ENCODE data around the gene DIAPH3. TPM values are rescaled to one million over a fixed set of nuclear protein-coding genes. Genes with fewer than 3 reads are reported as not detected.

Gene DIAPH3
- polyA plus RNA-seq, 2 donors, result 1.3 to 2.2 TPM

DNA sequence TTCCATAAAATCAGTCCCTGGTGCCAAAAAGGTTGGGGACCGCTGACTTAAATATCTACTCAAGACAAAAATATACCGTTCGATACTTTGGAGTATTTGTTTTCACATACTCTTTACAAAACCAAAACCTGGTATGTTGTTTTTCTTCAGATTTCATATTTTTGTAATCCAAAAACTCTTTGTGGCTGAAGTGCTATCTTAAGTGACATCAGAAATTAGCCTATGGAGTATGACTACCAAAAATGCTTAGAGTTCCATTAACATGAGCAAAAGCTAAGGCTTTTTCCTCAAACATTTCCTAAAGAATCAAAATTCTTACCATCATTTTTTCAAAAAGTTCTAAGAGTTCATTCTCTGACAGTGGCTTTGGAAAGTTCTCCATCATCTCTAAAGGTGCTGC lies 52.0 kb downstream of the DIAPH3 start:
- Histone ChIP-seq H3K36me3 (ENCODE audit: control insufficient read depth in 2 of 2, insufficient read depth in 2 of 2, low read length in 1 of 2) (no peaks in the 10 kb centered on the region), H3K27ac (ENCODE audit: low read depth in 2 of 2, low read length in 1 of 2) (no peak overlapping the region), H3K9me3 (ENCODE audit: control insufficient read depth in 2 of 2, insufficient read depth in 1 of 2, low read depth in 1 of 2, low read length in 1 of 2) (no peaks in the 10 kb centered on the region), H3K4me3 (ENCODE audit: low read depth in 1 of 2, low read length in 2 of 2) (no peak overlapping the region), H3K4me1 (ENCODE audit: control insufficient read depth in 2 of 2, insufficient read depth in 2 of 2, low read length in 1 of 2) (no peaks in the 10 kb centered on the region), H3K27me3 (ENCODE audit: control insufficient read depth in 1 of 2, insufficient read depth in 2 of 2, low read length in 2 of 2) (no peaks in the 10 kb centered on the region)
- 98% methylated on average over 3 of the region's 3 CpGs for WGBS, 2 donors

- H3K4me1 ChIP-seq (ENCODE audit: control insufficient read depth in 2 of 2, insufficient read depth in 2 of 2, low read length in 1 of 2), result no peaks in the 10 kb centered on the region
- no peak overlapping the region for H3K4me3 ChIP-seq (ENCODE audit: low read depth in 1 of 2, low read length in 2 of 2)
- H3K9me3 ChIP-seq (ENCODE audit: control insufficient read depth in 2 of 2, insufficient read depth in 1 of 2, low read depth in 1 of 2, low read length in 1 of 2), result no peaks in the 10 kb centered on the region
- no peak overlapping the region for H3K27ac ChIP-seq (ENCODE audit: low read depth in 2 of 2, low read length in 1 of 2)
- no peaks in the 10 kb centered on the region for H3K36me3 ChIP-seq (ENCODE audit: control insufficient read depth in 2 of 2, insufficient read depth in 2 of 2, low read length in 1 of 2)
- H3K27me3 ChIP-seq (ENCODE audit: control insufficient read depth in 1 of 2, insufficient read depth in 2 of 2, low read length in 2 of 2), result no peaks in the 10 kb centered on the region
- 95 to 96% methylated on average over 3 of the region's 3 CpGs for WGBS, 2 donors
Observed at GRCh38 chr13:60109285-60109684, 54.4 kb downstream of the DIAPH3 start.

DNA sequence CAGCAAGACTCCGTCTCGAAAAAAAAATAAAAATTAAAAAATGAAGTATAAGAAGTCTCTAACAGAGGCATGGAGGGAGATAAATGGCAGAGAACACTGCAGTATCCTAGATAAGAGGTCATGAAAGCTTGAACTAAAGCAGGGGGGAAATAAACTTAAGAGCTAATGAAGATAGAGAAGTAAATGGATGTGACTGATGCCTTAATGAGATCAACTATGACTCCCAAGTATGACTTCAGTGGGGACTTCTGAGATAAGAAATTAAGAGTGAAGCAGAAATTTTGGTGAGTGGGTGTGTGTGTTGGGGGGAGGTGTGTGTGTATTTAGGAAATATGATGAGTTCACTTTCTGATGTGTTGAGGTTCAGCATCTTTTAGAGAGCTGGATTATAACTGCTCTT lies 55.1 kb downstream of the DIAPH3 start:
- H3K27ac ChIP-seq (ENCODE audit: low read depth in 2 of 2, low read length in 1 of 2), result no peak overlapping the region
- H3K4me1 ChIP-seq (ENCODE audit: control insufficient read depth in 2 of 2, insufficient read depth in 2 of 2, low read length in 1 of 2), result no peaks in the 10 kb centered on the region
- H3K36me3 ChIP-seq (ENCODE audit: control insufficient read depth in 2 of 2, insufficient read depth in 2 of 2, low read length in 1 of 2), result no peaks in the 10 kb centered on the region
- H3K9me3 ChIP-seq (ENCODE audit: control insufficient read depth in 2 of 2, insufficient read depth in 1 of 2, low read depth in 1 of 2, low read length in 1 of 2), result no peaks in the 10 kb centered on the region
- 97 to 98% methylated on average over 2 of the region's 2 CpGs for WGBS, 2 donors
- H3K27me3 ChIP-seq (ENCODE audit: control insufficient read depth in 1 of 2, insufficient read depth in 2 of 2, low read length in 2 of 2), result no peaks in the 10 kb centered on the region
- no peak overlapping the region for H3K4me3 ChIP-seq (ENCODE audit: low read depth in 1 of 2, low read length in 2 of 2)

- Histone ChIP-seq H3K9me3 (ENCODE audit: control insufficient read depth in 2 of 2, insufficient read depth in 1 of 2, low read depth in 1 of 2, low read length in 1 of 2) (no peaks in the 10 kb centered on the region), H3K36me3 (ENCODE audit: control insufficient read depth in 2 of 2, insufficient read depth in 2 of 2, low read length in 1 of 2) (no peaks in the 10 kb centered on the region), H3K4me3 (ENCODE audit: low read depth in 1 of 2, low read length in 2 of 2) (no peak overlapping the region), H3K4me1 (ENCODE audit: control insufficient read depth in 2 of 2, insufficient read depth in 2 of 2, low read length in 1 of 2) (no peaks in the 10 kb centered on the region), H3K27ac (ENCODE audit: low read depth in 2 of 2, low read length in 1 of 2) (no peak overlapping the region), H3K27me3 (ENCODE audit: control insufficient read depth in 1 of 2, insufficient read depth in 2 of 2, low read length in 2 of 2) (no peaks in the 10 kb centered on the region)
- 90 to 91% methylated on average over 4 of the region's 4 CpGs for WGBS, 2 donors
Observed at GRCh38 chr13:60099631-60100420, 63.9 kb downstream of the DIAPH3 start.

DNA sequence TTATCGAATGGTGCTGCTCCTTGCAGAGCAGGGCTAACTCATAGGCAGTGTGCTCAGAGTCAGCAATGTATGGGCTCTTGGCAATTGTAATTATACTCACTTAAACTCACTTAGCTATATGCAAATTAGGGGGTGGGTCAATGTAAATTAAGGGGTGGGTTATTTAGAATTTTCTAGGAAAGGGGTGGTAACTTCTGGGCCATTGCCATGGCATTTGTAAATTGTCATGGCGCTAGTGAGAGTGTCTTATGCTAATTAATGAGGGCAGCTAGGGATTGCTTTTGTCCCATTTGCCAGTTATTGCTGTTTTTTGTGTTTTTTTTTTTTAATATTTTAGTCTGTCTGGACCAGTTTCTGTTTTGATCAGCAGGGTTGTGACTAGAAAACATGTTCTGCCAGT lies 68.4 kb downstream of the DIAPH3 start:
- H3K36me3 ChIP-seq (ENCODE audit: control insufficient read depth in 2 of 2, insufficient read depth in 2 of 2, low read length in 1 of 2), result no peaks in the 10 kb centered on the region
- H3K4me1 ChIP-seq (ENCODE audit: control insufficient read depth in 2 of 2, insufficient read depth in 2 of 2, low read length in 1 of 2), result no peaks in the 10 kb centered on the region
- no peak overlapping the region for H3K4me3 ChIP-seq (ENCODE audit: low read depth in 1 of 2, low read length in 2 of 2)
- H3K9me3 ChIP-seq (ENCODE audit: control insufficient read depth in 2 of 2, insufficient read depth in 1 of 2, low read depth in 1 of 2, low read length in 1 of 2), result no peaks in the 10 kb centered on the region
- 96 to 97% methylated on average over 2 of the region's 2 CpGs for WGBS, 2 donors
- no peaks in the 10 kb centered on the region for H3K27me3 ChIP-seq (ENCODE audit: control insufficient read depth in 1 of 2, insufficient read depth in 2 of 2, low read length in 2 of 2)
- H3K27ac ChIP-seq (ENCODE audit: low read depth in 2 of 2, low read length in 1 of 2), result no peak overlapping the region

- 72 to 92% methylated on average over 8 of the region's 8 CpGs for WGBS, 2 donors
- Histone ChIP-seq H3K27ac (ENCODE audit: low read depth in 2 of 2, low read length in 1 of 2) (no peak overlapping the region), H3K9me3 (ENCODE audit: control insufficient read depth in 2 of 2, insufficient read depth in 1 of 2, low read depth in 1 of 2, low read length in 1 of 2) (no peaks in the 10 kb centered on the region), H3K27me3 (ENCODE audit: control insufficient read depth in 1 of 2, insufficient read depth in 2 of 2, low read length in 2 of 2) (no peaks in the 10 kb centered on the region), H3K4me3 (ENCODE audit: low read depth in 1 of 2, low read length in 2 of 2) (no peak overlapping the region), H3K36me3 (ENCODE audit: control insufficient read depth in 2 of 2, insufficient read depth in 2 of 2, low read length in 1 of 2) (no peaks in the 10 kb centered on the region), H3K4me1 (ENCODE audit: control insufficient read depth in 2 of 2, insufficient read depth in 2 of 2, low read length in 1 of 2) (no peaks in the 10 kb centered on the region)
Observed at GRCh38 chr13:60094385-60095088, 69.2 kb downstream of the DIAPH3 start.

GRCh38 chr13:60093425-60094019 lies 70.2 kb downstream of the DIAPH3 start:
- H3K4me3 ChIP-seq (ENCODE audit: low read depth in 1 of 2, low read length in 2 of 2), result no peak overlapping the region
- H3K27me3 ChIP-seq (ENCODE audit: control insufficient read depth in 1 of 2, insufficient read depth in 2 of 2, low read length in 2 of 2), result no peaks in the 10 kb centered on the region
- 64% methylated on average over 3 of the region's 3 CpGs for whole genome bisulfite sequencing, 2 donors
- H3K36me3 ChIP-seq (ENCODE audit: control insufficient read depth in 2 of 2, insufficient read depth in 2 of 2, low read length in 1 of 2), result no peaks in the 10 kb centered on the region
- H3K27ac ChIP-seq (ENCODE audit: low read depth in 2 of 2, low read length in 1 of 2), result no peak overlapping the region
- H3K9me3 ChIP-seq (ENCODE audit: control insufficient read depth in 2 of 2, insufficient read depth in 1 of 2, low read depth in 1 of 2, low read length in 1 of 2), result no peaks in the 10 kb centered on the region
- no peaks in the 10 kb centered on the region for H3K4me1 ChIP-seq (ENCODE audit: control insufficient read depth in 2 of 2, insufficient read depth in 2 of 2, low read length in 1 of 2)

DNA sequence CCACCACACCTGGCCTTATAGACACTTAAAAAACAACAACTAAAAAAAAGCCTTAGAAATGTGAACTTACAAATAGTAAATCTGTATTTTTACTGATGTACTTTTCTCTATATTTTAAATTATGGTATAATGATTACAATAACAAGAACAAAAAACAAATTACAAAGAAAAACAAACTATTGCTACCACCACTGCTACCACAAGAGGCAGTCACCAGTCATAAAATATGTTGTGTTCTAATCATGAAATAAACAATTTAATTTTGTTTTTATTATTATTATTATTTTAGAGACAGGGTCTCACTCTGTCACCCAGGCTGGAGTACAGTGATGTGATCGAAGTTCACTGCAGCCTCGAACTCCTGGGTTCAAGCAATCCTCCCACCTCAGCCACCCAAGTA lies 72.2 kb downstream of the DIAPH3 start:
- Histone ChIP-seq H3K27ac (ENCODE audit: low read depth in 2 of 2, low read length in 1 of 2) (no peak overlapping the region), H3K36me3 (ENCODE audit: control insufficient read depth in 2 of 2, insufficient read depth in 2 of 2, low read length in 1 of 2) (no peaks in the 10 kb centered on the region), H3K9me3 (ENCODE audit: control insufficient read depth in 2 of 2, insufficient read depth in 1 of 2, low read depth in 1 of 2, low read length in 1 of 2) (no peaks in the 10 kb centered on the region), H3K4me1 (ENCODE audit: control insufficient read depth in 2 of 2, insufficient read depth in 2 of 2, low read length in 1 of 2) (no peaks in the 10 kb centered on the region), H3K4me3 (ENCODE audit: low read depth in 1 of 2, low read length in 2 of 2) (no peak overlapping the region), H3K27me3 (ENCODE audit: control insufficient read depth in 1 of 2, insufficient read depth in 2 of 2, low read length in 2 of 2) (no peaks in the 10 kb centered on the region)
- 97 to 98% methylated on average over 2 of the region's 2 CpGs for WGBS, 2 donors

DNA sequence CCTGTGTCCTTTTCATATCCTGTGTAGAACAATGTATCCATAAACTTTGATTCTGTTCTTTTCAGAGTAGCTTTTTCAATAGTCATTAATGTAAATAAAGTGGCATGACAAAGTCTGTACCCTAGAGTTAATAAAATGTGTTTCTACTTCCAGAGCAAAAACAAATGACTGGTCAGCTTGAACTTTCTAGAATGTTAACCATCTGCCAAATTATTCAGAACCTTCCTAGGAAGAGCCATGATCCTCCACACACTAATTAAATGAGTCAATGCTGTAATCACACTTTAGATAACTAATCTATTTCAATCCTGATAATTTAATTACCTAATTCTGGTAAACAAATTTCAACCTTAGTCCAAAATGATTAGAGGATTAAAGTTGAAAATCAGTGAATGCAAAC lies 73.2 kb downstream of the DIAPH3 start:
- no peaks in the 10 kb centered on the region for H3K27me3 ChIP-seq (ENCODE audit: control insufficient read depth in 1 of 2, insufficient read depth in 2 of 2, low read length in 2 of 2)
- no peaks in the 10 kb centered on the region for H3K36me3 ChIP-seq (ENCODE audit: control insufficient read depth in 2 of 2, insufficient read depth in 2 of 2, low read length in 1 of 2)
- H3K9me3 ChIP-seq (ENCODE audit: control insufficient read depth in 2 of 2, insufficient read depth in 1 of 2, low read depth in 1 of 2, low read length in 1 of 2), result no peaks in the 10 kb centered on the region
- no peak overlapping the region for H3K27ac ChIP-seq (ENCODE audit: low read depth in 2 of 2, low read length in 1 of 2)
- no peak overlapping the region for H3K4me3 ChIP-seq (ENCODE audit: low read depth in 1 of 2, low read length in 2 of 2)
- H3K4me1 ChIP-seq (ENCODE audit: control insufficient read depth in 2 of 2, insufficient read depth in 2 of 2, low read length in 1 of 2), result no peaks in the 10 kb centered on the region
